Muscle of leg (tissue), 11 donors: ENCODE measurements around the gene UBASH3A. TPM values are rescaled to one million over a fixed set of nuclear protein-coding genes. Genes with fewer than 3 reads are reported as not detected.

Source experiments
- DNase-seq: peaks from one replicate; pipeline ENCODE4 v3.0.0; 2013
- H3K27ac ChIP-seq: one replicate; pipeline ENCODE4 v1.5.1; 2013; ENCODE audit warnings: mild to moderate bottlenecking, low read length, control low read depth
- H3K27me3 ChIP-seq: one replicate; pipeline ENCODE4 v1.6.1; 2013; ENCODE audit warnings: low read length; ENCODE audit not compliant: control insufficient read depth, insufficient read depth
- H3K36me3 ChIP-seq: one replicate; pipeline ENCODE4 v1.6.1; 2013; ENCODE audit warnings: low read length; ENCODE audit not compliant: control insufficient read depth, insufficient read depth
- H3K4me1 ChIP-seq: one replicate; pipeline ENCODE4 v1.6.1; 2013; ENCODE audit warnings: low read length; ENCODE audit not compliant: control insufficient read depth, insufficient read depth
- H3K4me3 ChIP-seq: one replicate; pipeline ENCODE4 v1.5.1; 2013; ENCODE audit warnings: low read length, control low read depth
- H3K9me3 ChIP-seq: replicated peaks from 2 replicates; pipeline ENCODE4 v1.6.1; 2013; ENCODE audit warnings: low read depth, low read length; ENCODE audit not compliant: control insufficient read depth
- WGBS: methylation state at CpG from one replicate; pipeline ENCODE4 v1.1.5; 2013; ENCODE audit warnings: missing lambda C conversion rate; ENCODE audit not compliant: insufficient coverage; 5-methylcytosine and 5-hydroxymethylcytosine counted together
- polyA plus RNA-seq, 8 donors: library from polyadenylated mRNA; unstranded; fragments of 120-200 nt; gene quantifications; one replicate each; pipeline versions ENCODE4 v1.2.1 to v1.2.3, GENCODE V29; 2013; ENCODE audit warnings: inconsistent platforms in 1 of 8, low replicate concordance in 1 of 8; ENCODE audit not compliant: insufficient read length in 8 of 8, insufficient read depth in 1 of 8
- total RNA-seq: library from RNA; stranded (reverse); fragments of 120-200 nt; gene quantifications from one replicate; pipeline ENCODE4 v1.2.4, GENCODE V29; 2013

The UBASH3A gene
- total and polyA plus RNA-seq, 9 donors = 0.04 to 0.09 (median 0.08) TPM; not detected in 5

DNA sequence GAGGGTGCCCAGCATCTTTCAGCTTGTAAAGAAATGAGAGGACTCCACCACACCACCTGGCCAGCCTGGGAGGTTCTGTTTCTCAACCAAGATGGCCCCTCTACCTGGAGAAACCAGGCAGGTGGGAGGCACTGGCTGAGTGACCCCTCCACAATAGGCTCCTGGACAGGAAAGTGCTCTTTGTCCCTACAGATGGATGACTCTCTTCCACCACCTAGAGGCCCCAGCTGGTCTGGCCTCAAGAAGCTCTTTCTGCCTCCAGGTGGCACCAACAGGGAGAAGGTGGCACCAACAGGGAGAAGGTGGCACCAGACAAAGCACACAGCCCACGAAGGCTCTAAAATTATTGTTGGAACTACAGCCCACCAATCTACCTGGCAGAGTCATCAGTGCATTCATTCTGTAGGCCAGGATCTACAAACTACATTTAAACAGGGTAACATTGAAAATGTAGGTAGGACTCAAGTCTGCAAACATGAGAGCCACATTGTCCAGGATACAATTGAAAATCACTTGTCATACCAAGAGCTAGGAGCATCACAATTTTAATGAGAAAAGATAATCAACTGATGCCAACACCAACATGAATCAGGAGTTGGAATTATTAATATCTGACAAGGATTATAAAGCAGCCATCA, 22.2 kb upstream of the UBASH3A start:
- H3K27ac ChIP-seq = no peak overlapping the region
- no peaks in the 10 kb centered on the region for H3K4me1 ChIP-seq
- H3K4me3 ChIP-seq = no peak overlapping the region
- H3K9me3 ChIP-seq = peaks cover 10% of the 10 kb centered on the region
- H3K36me3 ChIP-seq = no peaks in the 10 kb centered on the region
- H3K27me3 ChIP-seq = peaks cover 7% of the 10 kb centered on the region
- peak; percentile 14 for DNase-seq
- no CpG with 5 or more reads among the region's 1 CpG for whole genome bisulfite sequencing

DNA sequence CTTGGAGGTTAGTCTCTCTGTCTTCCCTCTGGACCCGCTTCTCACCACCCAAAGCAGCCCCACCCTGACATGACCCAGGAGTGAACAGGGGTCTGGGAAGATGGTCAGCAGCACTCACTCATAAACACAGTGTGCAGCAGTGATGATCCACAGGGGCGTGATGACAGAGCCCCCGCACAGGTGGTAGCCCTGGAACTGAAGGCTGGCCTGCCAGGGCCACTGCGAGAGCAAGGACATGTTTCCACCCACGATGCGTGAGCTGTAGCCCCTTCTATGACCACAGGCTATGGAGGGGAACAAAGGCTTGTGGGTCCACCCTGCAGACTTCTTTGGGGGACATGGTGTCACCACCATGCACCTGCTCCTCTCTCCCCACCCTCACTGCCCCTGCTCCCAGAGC, 20.8 kb upstream of the UBASH3A start:
- Histone ChIP-seq H3K9me3 (peaks cover 10% of the 10 kb centered on the region), H3K27me3 (peaks cover 5% of the 10 kb centered on the region), H3K4me1 (no peaks in the 10 kb centered on the region), H3K4me3 (no peak overlapping the region), H3K36me3 (no peaks in the 10 kb centered on the region), H3K27ac (no peak overlapping the region)
- no peak for DNase-seq
- 93% methylated on average over 5 of the region's 6 CpGs for WGBS

DNA sequence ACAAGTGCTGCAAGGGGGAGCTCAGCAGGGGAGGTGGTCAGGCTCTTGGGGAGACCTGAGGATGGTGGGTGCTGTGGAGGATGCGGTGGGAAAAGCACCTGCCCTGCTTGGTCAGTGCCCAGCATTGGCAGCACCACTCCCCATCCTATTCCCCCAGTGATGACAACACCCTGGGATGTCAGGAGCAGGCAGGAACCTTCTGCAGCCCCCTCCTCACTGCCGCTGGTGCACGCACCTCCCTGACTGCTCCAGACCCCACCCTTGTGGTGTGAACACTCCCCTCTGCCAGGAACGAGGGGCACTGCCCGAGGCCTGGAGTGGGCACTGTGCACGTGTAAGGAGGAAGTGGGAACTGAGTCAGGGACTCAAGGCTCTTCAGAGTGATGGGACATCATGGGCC, 20.4 kb upstream of the UBASH3A start:
- 75% methylated on average over 1 of the region's 6 CpGs for WGBS
- DNase-seq = no peak
- no peak overlapping the region for H3K27ac ChIP-seq
- no peak overlapping the region for H3K4me3 ChIP-seq
- peaks cover 10% of the 10 kb centered on the region for H3K9me3 ChIP-seq
- no peaks in the 10 kb centered on the region for H3K4me1 ChIP-seq
- no peaks in the 10 kb centered on the region for H3K36me3 ChIP-seq
- H3K27me3 ChIP-seq = peaks cover 5% of the 10 kb centered on the region

DNA sequence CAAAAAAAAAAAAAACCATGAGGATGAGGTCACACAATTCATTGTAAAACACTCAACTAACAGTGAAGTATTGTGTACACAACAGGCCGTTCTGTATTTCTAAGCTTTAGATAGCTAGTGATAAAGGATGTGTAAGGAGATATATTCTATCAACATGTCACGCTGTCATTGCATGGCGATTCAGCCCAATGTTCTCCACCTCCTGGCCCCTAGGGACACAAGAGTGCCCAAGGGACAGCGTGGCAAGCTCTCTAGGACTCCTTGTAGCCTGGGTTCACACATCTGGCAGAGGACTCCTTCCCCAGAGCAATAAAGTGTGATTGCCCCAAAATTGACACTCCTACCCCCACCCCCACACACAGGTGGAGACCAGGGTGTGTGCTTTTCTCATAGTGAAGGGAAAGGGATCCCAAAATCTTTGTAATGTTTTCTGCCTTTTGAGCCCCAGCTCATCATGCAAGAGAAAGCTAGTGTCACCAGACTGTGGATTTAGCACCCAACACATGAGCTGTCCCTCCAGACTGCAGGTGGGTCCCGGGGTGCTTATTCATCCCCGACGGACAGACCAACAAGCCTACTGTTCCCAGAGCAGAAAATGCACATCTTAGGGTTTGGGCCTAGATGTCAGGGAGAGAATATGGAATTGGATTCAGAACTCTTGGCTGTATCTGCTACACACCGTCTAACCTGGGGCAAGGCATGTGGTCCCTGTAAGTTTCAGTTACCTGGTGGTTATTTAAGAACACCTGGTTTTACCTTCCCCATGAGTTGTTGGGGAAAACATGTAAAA, 19.4 kb upstream of the UBASH3A start:
- peaks cover 4% of the 10 kb centered on the region for H3K4me1 ChIP-seq
- H3K27ac ChIP-seq = no peak overlapping the region
- 65% methylated on average over 4 of the region's 8 CpGs for WGBS
- H3K27me3 ChIP-seq = peaks cover 6% of the 10 kb centered on the region
- H3K9me3 ChIP-seq = peaks cover 10% of the 10 kb centered on the region
- no peaks in the 10 kb centered on the region for H3K36me3 ChIP-seq
- no peak overlapping the region for H3K4me3 ChIP-seq
- no peak for DNase-seq

DNA sequence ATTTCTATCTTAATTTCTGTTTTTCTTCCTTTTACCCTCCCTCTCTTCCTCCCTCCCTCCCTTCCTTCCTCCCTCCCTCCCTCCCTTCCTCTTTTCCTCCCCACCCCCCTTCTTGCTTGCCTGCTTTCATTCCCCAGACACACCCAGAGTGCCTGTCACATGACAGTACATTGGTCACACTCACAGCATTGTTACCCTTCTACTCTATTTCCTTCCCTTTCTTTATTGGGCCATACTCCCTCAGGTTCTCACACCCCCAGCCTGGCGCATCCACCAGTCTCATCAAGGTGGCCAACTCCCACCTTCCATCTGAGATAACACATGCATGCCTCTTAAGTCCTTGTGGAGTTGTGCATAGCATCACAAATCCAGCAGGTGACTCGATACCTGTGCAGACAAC, 18.7 kb upstream of the UBASH3A start:
- Histone ChIP-seq H3K9me3 (peaks cover 10% of the 10 kb centered on the region), H3K27me3 (peaks cover 9% of the 10 kb centered on the region), H3K4me3 (no peak overlapping the region), H3K36me3 (no peaks in the 10 kb centered on the region), H3K4me1 (peaks cover 6% of the 10 kb centered on the region), H3K27ac (no peak overlapping the region)
- no peak for DNase-seq
- WGBS = 83% methylated on average over 1 of the region's 2 CpGs

DNA sequence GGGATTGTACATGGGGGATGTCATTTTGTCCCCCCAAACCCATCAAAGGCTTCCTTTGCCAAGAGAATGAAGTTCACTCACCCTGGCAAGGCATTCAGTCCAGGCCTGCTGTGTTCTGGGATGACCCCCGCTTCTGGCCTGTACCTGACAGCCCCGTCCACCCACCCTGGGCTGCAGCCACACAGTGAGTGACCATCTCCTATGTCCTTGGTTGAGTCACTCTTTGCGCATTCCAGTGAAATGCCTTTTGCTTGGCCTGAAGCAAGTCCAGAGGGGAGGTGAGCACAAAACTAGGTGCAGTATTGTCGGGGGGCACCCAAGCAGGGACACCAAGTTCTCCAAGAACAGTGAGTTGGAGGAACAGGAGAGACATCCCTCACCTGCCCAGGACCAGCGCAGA, 18.1 kb upstream of the UBASH3A start:
- Histone ChIP-seq H3K4me3 (no peak overlapping the region), H3K9me3 (peaks cover 10% of the 10 kb centered on the region), H3K27ac (no peak overlapping the region), H3K4me1 (peaks cover 6% of the 10 kb centered on the region), H3K36me3 (no peaks in the 10 kb centered on the region), H3K27me3 (peaks cover 9% of the 10 kb centered on the region)
- no peak for DNase-seq
- WGBS = 95% methylated on average over 4 of the region's 5 CpGs

DNA sequence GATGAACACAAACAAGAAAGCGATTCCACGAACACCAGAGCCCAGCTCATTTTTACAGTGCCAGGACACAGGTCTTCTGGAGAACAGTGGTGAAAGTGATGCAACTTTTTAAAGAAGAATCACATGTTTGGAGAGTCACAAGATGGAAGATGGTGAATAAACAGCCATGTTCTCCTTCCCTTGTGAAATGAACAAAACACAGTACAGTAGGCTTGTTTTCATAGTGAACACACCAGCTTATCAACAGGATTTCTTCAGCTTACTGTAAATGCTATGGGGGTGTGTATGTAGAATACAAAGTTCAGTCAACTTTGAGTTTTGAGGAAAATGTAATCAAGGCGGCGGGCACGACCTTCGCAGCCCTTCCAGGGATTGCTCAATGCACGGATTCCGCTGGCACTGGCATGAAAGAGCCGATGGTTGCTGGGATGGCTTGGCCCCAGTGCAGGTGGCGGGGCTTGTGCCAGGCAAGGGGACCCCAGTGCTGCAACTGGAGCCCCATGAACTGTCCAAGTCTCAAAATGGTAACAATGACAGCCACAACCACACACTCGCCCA, 17.6 kb upstream of the UBASH3A start:
- Histone ChIP-seq H3K4me3 (no peak overlapping the region), H3K36me3 (no peaks in the 10 kb centered on the region), H3K27me3 (peaks cover 9% of the 10 kb centered on the region), H3K4me1 (peaks cover 6% of the 10 kb centered on the region), H3K9me3 (peaks cover 10% of the 10 kb centered on the region), H3K27ac (no peak overlapping the region)
- no peak for DNase-seq
- 89% methylated on average over 10 of the region's 11 CpGs for WGBS

DNA sequence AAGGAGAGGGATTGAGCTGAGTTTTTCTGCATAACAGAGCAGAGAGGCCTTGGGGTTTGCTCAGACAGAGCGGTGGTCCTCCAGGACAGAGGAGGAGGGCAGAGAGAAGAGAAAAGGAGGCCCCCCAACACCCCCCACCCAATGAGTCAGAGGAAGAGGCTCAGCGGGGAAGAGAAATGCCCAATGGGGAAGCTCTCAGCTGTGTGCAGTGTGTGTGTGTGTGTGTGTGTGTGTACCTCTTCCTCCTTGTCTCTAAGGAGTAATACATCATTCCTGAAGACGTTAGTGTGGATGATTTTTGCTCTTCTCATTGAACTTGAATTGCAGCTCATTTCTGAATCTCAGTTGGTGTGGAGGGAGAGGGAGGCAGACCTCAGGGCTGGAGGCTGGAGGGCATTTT, 16.5 kb upstream of the UBASH3A start:
- H3K9me3 ChIP-seq = peaks cover 2% of the 10 kb centered on the region
- WGBS = no CpG with 5 or more reads among the region's 3 CpGs
- H3K4me1 ChIP-seq = peaks cover 6% of the 10 kb centered on the region
- H3K36me3 ChIP-seq = no peaks in the 10 kb centered on the region
- H3K27ac ChIP-seq = no peak overlapping the region
- H3K4me3 ChIP-seq = no peak overlapping the region
- peaks cover 6% of the 10 kb centered on the region for H3K27me3 ChIP-seq
- peak; percentile 19 for DNase-seq

DNA sequence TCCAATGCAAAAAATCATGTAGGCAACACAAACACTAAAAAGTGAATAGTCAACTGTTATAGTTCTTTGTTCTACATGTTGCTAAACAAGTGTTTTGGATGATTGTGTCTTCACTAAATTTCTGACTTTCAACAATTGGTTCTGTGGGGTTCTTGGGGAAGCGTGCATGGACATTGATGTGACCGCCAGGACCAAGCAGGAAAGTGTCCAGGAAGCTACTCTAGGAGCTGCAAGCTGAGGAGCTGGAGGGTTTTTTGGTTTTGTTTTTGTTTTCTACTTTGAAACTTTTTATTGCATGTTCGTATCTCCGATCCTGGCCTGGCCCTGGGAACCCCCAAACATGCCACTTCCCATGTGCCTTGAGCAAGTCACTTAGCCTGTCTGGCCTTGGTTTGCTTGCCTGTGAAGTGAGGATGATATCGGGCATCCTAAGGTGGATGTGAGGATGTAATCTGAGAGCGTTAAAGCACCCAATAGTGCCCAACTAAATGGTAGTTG, 15.8 kb upstream of the UBASH3A start:
- 83% methylated on average over 2 of the region's 6 CpGs for WGBS
- peaks cover 6% of the 10 kb centered on the region for H3K27me3 ChIP-seq
- DNase-seq = no peak
- peaks cover 6% of the 10 kb centered on the region for H3K4me1 ChIP-seq
- no peaks in the 10 kb centered on the region for H3K9me3 ChIP-seq
- no peaks in the 10 kb centered on the region for H3K36me3 ChIP-seq
- H3K27ac ChIP-seq = no peak overlapping the region
- no peak overlapping the region for H3K4me3 ChIP-seq

DNA sequence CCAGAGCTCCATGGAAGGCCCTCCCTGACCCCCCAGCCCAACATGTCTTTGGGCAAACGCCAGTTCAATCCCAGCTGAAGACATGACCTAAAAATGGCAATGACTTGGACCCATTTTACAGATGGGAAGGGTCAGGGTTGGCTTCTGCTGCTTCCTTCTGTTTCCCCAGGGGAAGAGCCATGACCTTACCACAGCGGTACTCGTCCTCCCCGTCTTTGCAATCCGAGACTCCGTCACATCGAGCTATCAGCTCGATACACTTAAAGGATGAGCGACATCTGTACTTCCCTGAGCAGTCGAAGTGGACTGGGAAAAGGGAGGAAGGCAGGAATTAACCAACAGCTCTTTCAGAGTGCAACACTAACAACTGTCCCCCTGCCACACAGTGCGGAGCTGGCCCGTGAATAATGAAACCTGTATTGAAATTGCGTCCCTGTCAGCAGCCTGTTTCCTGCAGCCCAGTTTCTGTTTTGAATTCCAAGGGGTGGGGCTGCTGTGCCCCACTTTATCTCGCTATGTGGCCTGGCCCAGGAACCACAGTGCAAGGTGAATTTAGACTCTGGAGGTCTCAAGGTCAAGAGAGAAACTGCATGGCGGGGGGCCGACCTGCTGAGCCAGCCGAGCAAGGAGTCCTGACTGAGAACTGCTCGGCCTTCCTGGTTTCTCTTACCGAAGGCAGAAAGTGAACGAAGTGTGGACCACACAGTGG, 14.8 kb upstream of the UBASH3A start:
- H3K4me1 ChIP-seq = peaks cover 6% of the 10 kb centered on the region
- H3K4me3 ChIP-seq = no peak overlapping the region
- DNase-seq = no peak
- no peaks in the 10 kb centered on the region for H3K9me3 ChIP-seq
- 70% methylated on average over 13 of the region's 20 CpGs for whole genome bisulfite sequencing
- H3K27ac ChIP-seq = no peak overlapping the region
- H3K36me3 ChIP-seq = no peaks in the 10 kb centered on the region
- peaks cover 6% of the 10 kb centered on the region for H3K27me3 ChIP-seq
